Medulla oblongata (tissue), 1 donor: ENCODE measurements around the gene PLAC1.

Source experiments
- DNase-seq: peaks from one replicate; pipeline ENCODE4 v3.0.0-alpha.2; 2015; ENCODE audit errors: extremely low spot score

The PLAC1 gene

DNA sequence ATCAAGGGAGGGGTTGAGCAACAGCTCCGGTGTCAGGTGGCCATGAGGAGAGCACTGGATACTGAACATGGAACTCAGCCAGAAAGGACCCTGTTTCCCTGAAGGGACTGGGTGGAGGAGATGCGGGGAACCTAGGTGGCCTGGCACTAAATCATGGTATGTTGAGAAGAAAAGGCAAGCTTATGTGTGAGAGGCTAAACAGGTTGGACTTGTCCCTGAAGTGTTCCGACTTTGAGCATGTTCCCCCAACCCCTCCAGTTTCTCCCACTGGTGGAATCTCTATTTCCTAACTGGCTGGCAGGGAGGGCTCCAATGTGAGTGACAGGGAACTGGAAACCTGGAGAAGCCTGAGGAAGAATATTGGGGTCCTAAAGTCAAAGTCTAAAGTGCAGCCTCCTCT lies 69.5 kb downstream of the PLAC1 start:
- no peak for DNase-seq

- DNase-seq = no peak
Measured at GRCh38 chrX:134580907-134581306, 77.4 kb downstream of the PLAC1 start.

- DNase-seq = no peak
Measured at GRCh38 chrX:134573683-134574035, 84.6 kb downstream of the PLAC1 start.

DNA sequence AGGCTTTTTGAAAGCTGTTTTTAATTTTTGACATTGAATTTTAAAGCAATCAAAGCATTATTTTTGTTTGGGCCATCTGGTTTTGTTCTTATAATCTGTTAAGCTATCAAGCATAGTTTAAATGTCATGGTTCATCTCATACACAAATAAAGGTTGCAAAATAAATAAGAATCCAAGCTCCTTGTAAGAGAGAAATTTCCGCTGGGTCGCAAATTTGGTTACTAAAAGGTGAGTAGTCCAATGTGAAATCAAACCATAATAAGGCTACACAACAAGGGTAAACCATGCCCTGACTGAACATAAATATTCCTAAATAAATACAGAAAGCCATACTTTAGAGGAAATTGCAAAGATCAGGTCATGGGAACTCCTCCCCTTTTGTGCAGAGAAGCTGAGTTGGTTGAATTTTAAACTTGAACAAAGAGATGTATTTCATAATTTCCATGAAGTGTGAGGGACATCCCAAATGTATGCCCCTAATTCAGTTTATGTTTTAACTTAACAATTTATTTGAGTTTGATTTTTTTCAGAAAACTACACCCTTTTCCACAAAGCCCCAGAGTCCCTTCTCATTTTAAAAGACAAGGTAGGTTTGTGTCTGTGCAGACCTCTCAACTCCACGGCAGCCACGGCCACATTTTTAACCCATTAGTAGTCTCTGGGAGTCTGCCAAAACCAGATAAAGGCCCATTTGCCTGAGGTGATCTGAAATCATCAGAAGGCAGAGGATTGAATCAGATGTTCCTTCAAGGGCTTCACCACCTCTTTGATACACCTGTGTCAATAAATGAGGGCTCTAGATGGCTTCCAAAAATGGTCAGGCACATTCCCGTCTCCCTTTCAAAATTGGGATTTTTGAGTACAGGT lies 85.2 kb downstream of the PLAC1 start:
- no peak for DNase-seq

DNA sequence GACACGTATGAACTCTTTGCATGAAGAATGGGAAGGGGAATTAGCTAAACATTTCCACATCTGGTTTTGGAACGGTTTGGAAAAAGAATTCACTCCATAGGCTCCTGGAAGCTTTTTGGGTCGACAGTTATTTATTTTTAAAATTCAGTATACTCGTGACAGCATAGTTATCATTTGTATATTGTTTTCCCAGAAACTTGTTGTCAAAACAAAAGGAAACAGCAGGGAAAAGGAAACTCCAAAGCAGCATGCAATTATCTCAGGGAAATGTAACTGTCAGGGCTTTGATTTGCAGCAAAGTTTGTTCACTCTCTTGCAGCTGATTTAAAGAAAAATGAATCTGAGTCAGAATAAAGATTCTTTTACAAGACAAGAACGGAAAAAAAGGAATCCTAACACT lies 86.5 kb downstream of the PLAC1 start:
- DNase-seq = no peak

DNA sequence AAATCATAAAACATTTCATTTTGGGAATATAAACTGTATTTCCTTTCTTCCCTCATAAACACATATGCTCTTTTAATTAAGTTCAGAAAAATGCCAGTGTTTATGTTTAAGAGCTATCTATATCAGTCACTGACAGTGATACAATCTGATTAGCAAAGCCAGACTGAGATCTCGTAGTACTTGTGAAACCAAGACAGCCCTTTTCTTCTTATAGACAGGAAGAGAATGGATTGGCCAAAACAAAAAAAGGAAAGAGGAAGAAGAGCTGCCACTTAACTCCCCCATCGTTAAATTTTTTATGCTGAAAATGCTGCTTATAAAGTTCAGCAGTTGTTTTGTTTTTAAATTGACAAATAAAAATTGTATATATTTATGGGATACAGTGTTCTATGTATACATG lies 87.4 kb downstream of the PLAC1 start:
- DNase-seq = no peak

- no peak for DNase-seq
Measured at GRCh38 chrX:134570509-134570846, 87.8 kb downstream of the PLAC1 start.

GRCh38 chrX:134569306-134569705 lies 89.0 kb downstream of the PLAC1 start:
- DNase-seq = no peak

- no peak for DNase-seq
Measured at GRCh38 chrX:134568285-134569016, 89.8 kb downstream of the PLAC1 start.

DNA sequence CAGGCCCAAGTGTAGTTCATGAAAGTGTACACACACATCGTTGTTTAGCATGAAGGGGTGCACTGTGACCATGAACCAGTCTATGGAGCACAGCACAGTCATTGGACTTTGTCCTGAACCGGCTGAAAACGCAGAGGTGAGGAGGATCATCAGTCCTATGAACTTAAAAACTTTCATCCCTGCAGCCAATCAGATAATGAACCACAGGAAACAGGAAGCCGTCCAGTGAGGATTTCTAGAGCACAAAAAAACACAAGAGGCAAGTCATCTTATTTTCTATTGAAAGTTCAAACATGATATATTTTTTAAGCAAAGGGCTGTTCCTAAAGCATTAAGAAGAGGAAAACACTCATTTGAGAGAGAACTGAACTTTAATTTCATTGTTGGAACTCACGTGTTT lies 91.8 kb downstream of the PLAC1 start:
- DNase-seq = no peak

DNA sequence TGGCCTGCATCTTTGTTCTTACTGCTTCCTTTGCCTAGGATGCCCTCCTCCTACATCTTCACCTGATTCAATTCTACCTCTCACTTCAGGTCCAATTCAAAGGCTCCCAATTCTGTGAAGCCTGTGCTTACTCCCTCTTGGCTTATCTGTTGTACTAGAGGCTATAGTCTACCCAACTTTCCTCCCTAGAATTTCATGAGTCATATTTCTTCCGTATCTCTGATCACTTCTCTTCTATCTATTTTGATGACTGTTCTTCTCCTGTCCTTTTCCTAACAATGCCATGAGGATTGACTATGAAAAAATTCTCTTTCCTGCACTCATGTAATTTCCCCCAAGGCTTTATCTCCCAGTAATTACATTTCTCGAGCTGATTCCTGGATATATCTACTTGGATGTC lies 96.3 kb downstream of the PLAC1 start:
- DNase-seq = no peak

DNA sequence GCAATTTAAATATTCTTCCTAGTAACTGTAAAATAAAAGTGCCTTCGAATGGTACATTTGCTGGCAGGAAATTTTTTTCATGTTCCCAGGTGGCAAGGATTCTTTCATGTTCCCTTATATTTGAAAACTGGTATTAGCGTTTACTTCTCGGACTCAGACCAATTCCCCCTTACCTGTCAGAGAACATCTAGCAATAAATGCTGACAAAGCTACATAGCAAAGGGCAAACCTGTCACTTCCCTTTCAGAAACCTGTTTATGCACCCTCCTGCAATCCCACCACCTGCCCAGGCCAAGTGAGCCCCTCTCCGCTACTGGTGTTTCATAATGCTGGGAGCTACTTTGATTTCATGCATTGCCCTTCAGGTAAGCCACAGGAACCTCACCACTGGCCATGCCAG lies 100.1 kb downstream of the PLAC1 start:
- DNase-seq = no peak

DNA sequence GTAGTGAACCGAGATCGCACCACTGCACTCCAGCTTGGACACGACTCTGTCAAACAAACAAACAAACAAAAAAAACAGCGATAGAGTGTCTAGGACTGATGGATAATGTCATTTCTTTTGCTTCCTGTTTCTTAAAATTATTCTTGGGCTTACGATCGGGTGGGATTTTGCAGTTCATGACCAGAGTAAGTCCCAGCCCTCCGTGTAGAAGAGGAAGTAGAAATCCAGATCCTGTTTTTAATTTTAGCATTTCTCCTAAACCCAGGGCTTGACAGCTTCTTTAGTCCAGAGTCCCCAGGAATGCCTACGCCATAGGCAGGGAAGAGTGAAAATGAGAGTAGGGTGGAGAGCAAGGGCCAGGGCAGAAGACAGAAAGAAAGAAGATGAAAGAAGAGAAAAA lies 104.0 kb downstream of the PLAC1 start:
- no peak for DNase-seq

DNA sequence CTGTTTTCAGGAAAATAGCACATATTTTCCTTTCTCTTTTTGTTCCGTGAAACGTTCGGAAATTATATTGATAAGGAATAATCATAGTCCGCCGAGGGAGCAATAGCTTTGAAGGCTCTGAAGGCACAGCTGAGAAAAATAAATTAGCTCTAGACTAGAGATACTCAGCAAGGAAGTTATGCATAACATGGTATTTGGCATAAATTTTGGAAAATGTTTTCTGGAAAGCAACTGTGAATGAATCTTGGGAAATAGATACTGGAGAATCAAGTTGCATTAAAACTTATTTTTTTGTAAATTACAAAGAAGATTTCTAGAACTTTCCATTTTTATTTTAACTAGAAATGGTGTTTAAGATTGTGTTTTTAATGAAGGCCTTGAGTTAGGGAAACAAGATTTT lies 105.9 kb downstream of the PLAC1 start:
- DNase-seq = no peak

DNA sequence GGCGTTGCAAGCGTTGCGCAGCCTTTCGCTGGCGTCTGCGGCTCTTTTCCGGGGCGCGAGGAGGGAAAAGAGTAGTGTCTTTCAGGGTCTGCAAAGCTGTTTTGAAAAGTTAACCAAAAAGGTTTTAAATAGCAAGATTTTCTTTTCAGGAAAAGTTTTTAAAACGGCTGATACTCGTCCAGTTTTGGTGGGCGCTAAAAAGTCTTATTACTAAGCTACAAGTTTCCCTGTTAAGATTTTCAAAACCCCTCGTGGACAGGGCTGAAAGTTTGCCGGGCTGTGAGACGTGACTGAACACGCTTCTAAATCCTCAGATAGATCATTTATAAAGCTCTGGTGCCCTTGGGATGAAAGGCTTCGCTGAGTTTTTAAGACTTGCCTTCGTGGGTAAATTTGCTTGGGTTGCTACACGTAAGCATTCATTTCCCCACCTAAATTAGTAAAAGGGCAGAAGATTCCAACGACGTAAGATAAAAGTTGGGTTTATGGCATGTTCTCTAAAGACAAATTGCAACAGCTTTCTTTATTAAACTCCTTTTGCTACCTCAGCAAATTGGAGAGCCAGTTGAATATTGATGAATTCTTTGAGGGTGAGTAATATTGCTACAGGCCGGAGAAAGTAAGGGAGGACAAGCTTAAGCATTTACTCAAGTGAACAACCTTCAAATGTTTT lies 106.8 kb downstream of the PLAC1 start:
- no peak for DNase-seq

- no peak for DNase-seq
Measured at GRCh38 chrX:134548257-134549201, 109.7 kb downstream of the PLAC1 start.

GRCh38 chrX:134547047-134547679 lies 111.1 kb downstream of the PLAC1 start:
- no peak for DNase-seq

DNA sequence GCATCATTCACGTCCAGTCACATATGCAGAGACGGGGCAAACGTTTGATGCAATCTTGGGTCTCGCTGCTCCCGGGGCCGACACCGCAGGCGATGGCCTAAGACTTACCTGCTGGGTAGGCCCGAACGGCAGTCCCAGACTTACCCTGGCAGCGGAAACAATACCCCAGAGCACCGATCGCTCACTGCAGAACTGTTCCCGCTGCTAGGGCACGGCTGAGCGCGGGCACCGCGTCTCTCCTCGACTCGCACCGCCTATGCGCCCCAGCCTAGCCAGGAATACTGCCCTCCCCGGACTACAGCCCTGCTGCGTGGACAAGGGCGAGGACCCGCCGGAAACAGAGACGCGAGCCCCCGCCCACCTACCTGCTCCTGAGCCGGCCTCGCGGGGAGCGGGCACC lies 112.1 kb downstream of the PLAC1 start:
- DNase-seq = no peak

GRCh38 chrX:134545510-134545909 lies 112.8 kb downstream of the PLAC1 start:
- DNase-seq = no peak

- no peak for DNase-seq
Measured at GRCh38 chrX:134544513-134545151, 113.6 kb downstream of the PLAC1 start.

- no peak for DNase-seq
Measured at GRCh38 chrX:134544135-134544512, 114.1 kb downstream of the PLAC1 start.
